DOHH2 (cell line): ENCODE measurements around the gene RIBC2.

Experiments
- H3F3A ChIP-seq: fragments of 200-600 bp; sonication (generic), shearing (Covaris generic); 2 replicates; pipeline ENCODE4 v1.6.0; 2016; ENCODE audit warnings: antibody characterized with exemption, mild to moderate bottlenecking; ENCODE audit not compliant: control insufficient read depth, insufficient read depth
- H3K27ac ChIP-seq: fragments of 200-600 bp; sonication (generic); 2 replicates; pipeline ENCODE4 v1.5.1; 2014; ENCODE audit warnings: low read depth, mild to moderate bottlenecking, low read length, moderate library complexity
- H3K27me3 ChIP-seq: fragments of 200-600 bp; sonication (generic); 2 replicates; pipeline ENCODE4 v1.6.1; 2014; ENCODE audit warnings: mild to moderate bottlenecking, low read length, mixed read lengths; ENCODE audit not compliant: control insufficient read depth
- H3K36me3 ChIP-seq: fragments of 200-600 bp; sonication (generic); 2 replicates; pipeline ENCODE4 v1.6.1; 2014; ENCODE audit warnings: mild to moderate bottlenecking, low read length, moderate library complexity, mixed read lengths; ENCODE audit not compliant: control insufficient read depth
- H3K4me1 ChIP-seq: fragments of 200-600 bp; sonication (generic); 2 replicates; pipeline ENCODE4 v1.6.1; 2014; ENCODE audit warnings: mild to moderate bottlenecking, low read length, mixed read lengths; ENCODE audit not compliant: control insufficient read depth
- H3K4me2 ChIP-seq: fragments of 200-600 bp; sonication (generic); 2 replicates; pipeline ENCODE4 v1.6.0; 2014; ENCODE audit warnings: mild to moderate bottlenecking, low read length, moderate library complexity
- H3K4me3 ChIP-seq: fragments of 200-600 bp; sonication (generic); 2 replicates; pipeline ENCODE4 v1.5.1; 2014; ENCODE audit warnings: mild to moderate bottlenecking, low read length, mixed read lengths
- H3K79me2 ChIP-seq: fragments of 200-600 bp; sonication (generic); 2 replicates; pipeline ENCODE4 v1.6.1; 2014; ENCODE audit warnings: mild to moderate bottlenecking, low read length, mixed read lengths; ENCODE audit not compliant: control insufficient read depth
- H3K9me2 ChIP-seq: fragments of 200-600 bp; sonication (generic); replicated peaks from 2 replicates; pipeline ENCODE4 v1.6.1; 2014; ENCODE audit warnings: mild to moderate bottlenecking, low read length, mixed read lengths; ENCODE audit not compliant: control insufficient read depth
- H3K9me3 ChIP-seq: fragments of 200-600 bp; sonication (generic); 2 replicates; pipeline ENCODE4 v1.6.1; 2014; ENCODE audit warnings: antibody characterized with exemption, low read length, mixed read lengths; ENCODE audit not compliant: control insufficient read depth, insufficient read depth
- H4K20me1 ChIP-seq: fragments of 200-600 bp; sonication (generic); 2 replicates; pipeline ENCODE4 v1.6.0; 2014; ENCODE audit warnings: low read depth, mild to moderate bottlenecking, antibody characterized with exemption, low read length, moderate library complexity; ENCODE audit not compliant: control insufficient read depth, insufficient read depth
- EZH2phosphoT487 ChIP-seq: fragments of 200-600 bp; sonication (generic); IDR thresholded peaks from 2 replicates; pipeline ENCODE4 v1.6.1; 2017; ENCODE audit warnings: borderline replicate concordance, mild to moderate bottlenecking, antibody characterized with exemption, low read length, moderate library complexity, mixed read lengths
- TF ChIP-seq, protein P1 (sequence below): fragments of 200-600 bp; sonication (generic); IDR thresholded peaks from one replicate; pipeline ENCODE4 v1.5.1; 2014; ENCODE audit warnings: antibody characterized with exemption, mild to moderate bottlenecking, low read depth, low read length; ENCODE audit not compliant: poor library complexity, severe bottlenecking

Gene RIBC2

DNA sequence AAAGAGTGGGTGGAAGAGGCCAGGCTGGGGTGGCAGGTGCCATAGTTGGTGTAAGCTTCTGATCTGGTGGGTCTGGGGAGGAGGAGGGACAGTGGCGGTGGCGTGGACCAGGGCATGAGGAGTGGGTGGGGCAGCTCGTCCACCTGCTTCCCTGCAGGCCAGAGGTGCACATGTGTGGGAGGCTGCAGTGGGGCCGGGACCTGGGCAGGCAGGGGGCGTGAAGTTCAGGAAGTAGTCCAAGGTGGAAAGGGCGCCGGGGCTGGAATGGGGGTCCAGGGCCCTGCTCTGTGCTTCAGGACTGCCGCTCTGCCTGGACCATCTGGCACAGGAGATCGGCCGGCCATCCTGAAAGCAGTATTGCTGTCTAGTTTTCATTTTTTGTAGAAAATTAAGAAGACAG, 15.9 kb downstream of the RIBC2 start:
- H3K36me3 ChIP-seq, result no peaks in the 10 kb centered on the region
- no peak for TF ChIP-seq EZH2phosphoT487
- TF ChIP-seq, protein P1, sequence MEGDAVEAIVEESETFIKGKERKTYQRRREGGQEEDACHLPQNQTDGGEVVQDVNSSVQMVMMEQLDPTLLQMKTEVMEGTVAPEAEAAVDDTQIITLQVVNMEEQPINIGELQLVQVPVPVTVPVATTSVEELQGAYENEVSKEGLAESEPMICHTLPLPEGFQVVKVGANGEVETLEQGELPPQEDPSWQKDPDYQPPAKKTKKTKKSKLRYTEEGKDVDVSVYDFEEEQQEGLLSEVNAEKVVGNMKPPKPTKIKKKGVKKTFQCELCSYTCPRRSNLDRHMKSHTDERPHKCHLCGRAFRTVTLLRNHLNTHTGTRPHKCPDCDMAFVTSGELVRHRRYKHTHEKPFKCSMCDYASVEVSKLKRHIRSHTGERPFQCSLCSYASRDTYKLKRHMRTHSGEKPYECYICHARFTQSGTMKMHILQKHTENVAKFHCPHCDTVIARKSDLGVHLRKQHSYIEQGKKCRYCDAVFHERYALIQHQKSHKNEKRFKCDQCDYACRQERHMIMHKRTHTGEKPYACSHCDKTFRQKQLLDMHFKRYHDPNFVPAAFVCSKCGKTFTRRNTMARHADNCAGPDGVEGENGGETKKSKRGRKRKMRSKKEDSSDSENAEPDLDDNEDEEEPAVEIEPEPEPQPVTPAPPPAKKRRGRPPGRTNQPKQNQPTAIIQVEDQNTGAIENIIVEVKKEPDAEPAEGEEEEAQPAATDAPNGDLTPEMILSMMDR, result no peak
- no peaks in the 10 kb centered on the region for H3K4me1 ChIP-seq

DNA sequence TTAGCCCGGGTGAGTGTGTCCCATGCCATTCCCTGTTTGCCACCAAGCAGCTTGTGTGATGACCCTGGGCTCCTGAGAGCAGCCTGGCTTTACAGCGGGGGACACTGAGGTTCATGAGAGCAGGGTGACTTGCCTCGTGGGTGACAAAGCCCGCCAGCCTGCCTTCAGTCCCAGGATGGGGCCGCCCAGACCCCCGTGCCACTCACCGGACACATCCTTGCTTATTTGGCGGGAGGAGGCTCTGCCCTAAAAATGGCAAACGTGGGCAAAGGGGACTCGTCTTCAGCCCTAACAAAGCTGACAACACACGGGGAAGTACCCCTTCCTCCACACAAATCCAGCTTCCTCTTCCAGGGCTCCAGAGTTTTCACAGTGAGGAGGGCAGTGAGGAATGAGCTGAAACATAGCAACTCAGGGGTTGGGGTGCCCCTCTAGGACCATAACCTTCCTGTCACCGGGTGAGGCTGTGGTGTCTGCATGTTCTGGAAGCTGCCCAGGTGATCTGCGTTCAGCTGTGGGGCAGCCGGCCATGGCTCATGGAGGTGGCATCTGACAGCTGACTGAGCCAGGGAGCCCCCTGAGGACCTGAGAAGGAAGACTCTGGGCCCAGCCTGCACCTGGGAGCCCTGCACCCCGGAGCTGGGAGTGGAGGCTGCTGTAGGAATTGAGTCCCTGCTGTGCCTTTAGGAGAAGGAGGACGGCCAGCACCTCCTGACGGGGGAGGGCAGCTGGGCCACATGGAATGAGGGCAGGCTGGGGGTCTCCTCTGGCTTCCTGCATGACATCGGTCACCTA, 16.7 kb downstream of the RIBC2 start:
- Histone ChIP-seq H3K79me2 (no peaks in the 10 kb centered on the region), H3F3A (no peaks in the 10 kb centered on the region), H3K27me3 (no peaks in the 10 kb centered on the region), H3K9me3 (no peaks in the 10 kb centered on the region), H3K36me3 (no peaks in the 10 kb centered on the region), H3K9me2 (no peaks in the 10 kb centered on the region), H3K4me2 (no peak overlapping the region), H3K4me1 (no peaks in the 10 kb centered on the region), H3K27ac (no peak overlapping the region), H4K20me1 (no peaks in the 10 kb centered on the region), H3K4me3 (no peak overlapping the region)
- TF ChIP-seq, protein P1, result no peak
- no peak for TF ChIP-seq EZH2phosphoT487

More for the DNA sequence above, 15.9 kb downstream of the RIBC2 start:
- Histone ChIP-seq H3K79me2 (no peaks in the 10 kb centered on the region), H3F3A (no peaks in the 10 kb centered on the region), H3K4me3 (no peak overlapping the region), H3K27me3 (no peaks in the 10 kb centered on the region), H3K27ac (no peak overlapping the region), H4K20me1 (no peaks in the 10 kb centered on the region), H3K9me2 (no peaks in the 10 kb centered on the region), H3K9me3 (no peaks in the 10 kb centered on the region), H3K4me2 (no peak overlapping the region)

GRCh38 chr22:45430871-45431270, 17.4 kb downstream of the RIBC2 start:
- H3K4me1 ChIP-seq, result peaks cover 5% of the 10 kb centered on the region
- no peaks in the 10 kb centered on the region for H3F3A ChIP-seq
- no peaks in the 10 kb centered on the region for H3K27me3 ChIP-seq
- no peaks in the 10 kb centered on the region for H3K36me3 ChIP-seq
- no peaks in the 10 kb centered on the region for H3K79me2 ChIP-seq
- no peak overlapping the region for H3K27ac ChIP-seq
- H3K4me2 ChIP-seq, result no peak overlapping the region
- no peaks in the 10 kb centered on the region for H4K20me1 ChIP-seq
- TF ChIP-seq, protein P1, result no peak
- TF ChIP-seq EZH2phosphoT487, result no peak
- H3K4me3 ChIP-seq, result no peak overlapping the region
- no peaks in the 10 kb centered on the region for H3K9me3 ChIP-seq
- H3K9me2 ChIP-seq, result no peaks in the 10 kb centered on the region
